KBM-7 (cell line): ENCODE data around the gene PTPRE.

Source experiments
- DNase-seq: peaks from one replicate; pipeline ENCODE4 v3.0.0-alpha.2; 2015
- in situ Hi-C: fragments of 300-500 bp; cut with MboI; formaldehyde crosslinking; loops from 2 replicates; pipeline ENCODE4 v1.14.3; 2020; ENCODE audit warnings: low sequenced_read_pairs, low pct_unique_long_range_greater_than_20kb, mixed read lengths

Gene PTPRE

GRCh38 chr10:128001363-128001745 lies 94.5 kb downstream of the PTPRE start:
- in situ Hi-C loops: loop anchor here (25.0 kb wide), 1 partner anchor 89 kb away; the partner anchor contains the start of gene PTPRE
- DNase-seq: no peak

GRCh38 chr10:128001849-128002248 lies 94.9 kb downstream of the PTPRE start:
- in situ Hi-C loops: loop anchor here (25.0 kb wide), 1 partner anchor 90 kb away; the partner anchor contains the start of gene PTPRE
- no peak for DNase-seq

GRCh38 chr10:128003521-128003920 lies 96.6 kb downstream of the PTPRE start:
- DNase-seq: no peak
- in situ Hi-C loops: loop anchor here (25.0 kb wide), 1 partner anchor 91 kb away; the partner anchor contains the start of gene PTPRE

- in situ Hi-C loops: loop anchor here (25.0 kb wide), 1 partner anchor 94 kb away; the partner anchor contains the start of gene PTPRE
Observed at GRCh38 chr10:128005858-128006257, 99.0 kb downstream of the PTPRE start.

GRCh38 chr10:128007056-128007455 lies 100.2 kb downstream of the PTPRE start:
- DNase-seq: no peak
- in situ Hi-C loops: loop anchor here (25.0 kb wide), 1 partner anchor 95 kb away; the partner anchor contains the start of gene PTPRE

More at GRCh38 chr10:128005858-128006257, 99.0 kb downstream of the PTPRE start:
- DNase-seq: no peak

- in situ Hi-C loops: loop anchor here (25.0 kb wide), 1 partner anchor 96 kb away; the partner anchor contains the start of gene PTPRE
- DNase-seq: no peak
Observed at GRCh38 chr10:128007971-128008370, 101.1 kb downstream of the PTPRE start.

GRCh38 chr10:128008521-128009250 lies 101.8 kb downstream of the PTPRE start:
- in situ Hi-C loops: loop anchor here (25.0 kb wide), 1 partner anchor 96 kb away; the partner anchor contains the start of gene PTPRE
- DNase-seq: no peak

- in situ Hi-C loops: loop anchor here (25.0 kb wide), 1 partner anchor 97 kb away; the partner anchor contains the start of gene PTPRE
- DNase-seq: no peak
Observed at GRCh38 chr10:128009372-128010126, 102.6 kb downstream of the PTPRE start.

GRCh38 chr10:128011059-128011979 lies 104.4 kb downstream of the PTPRE start:
- DNase-seq: peak; percentile 85
- in situ Hi-C loops: loop anchor here (25.0 kb wide), 1 partner anchor 99 kb away; the partner anchor contains the start of gene PTPRE

- DNase-seq: no peak
- in situ Hi-C loops: loop anchor here (25.0 kb wide), 1 partner anchor 101 kb away; the partner anchor contains the start of gene PTPRE
Observed at GRCh38 chr10:128013626-128014025, 106.7 kb downstream of the PTPRE start.

- no peak for DNase-seq
- in situ Hi-C loops: loop anchor here (25.0 kb wide), 1 partner anchor 102 kb away; the partner anchor contains the start of gene PTPRE
Observed at GRCh38 chr10:128014236-128014635, 107.3 kb downstream of the PTPRE start.

GRCh38 chr10:128016423-128017060 lies 109.6 kb downstream of the PTPRE start:
- no peak for DNase-seq
- in situ Hi-C loops: loop anchor here (25.0 kb wide), 1 partner anchor 104 kb away; the partner anchor contains the start of gene PTPRE

GRCh38 chr10:128017822-128018221 lies 110.9 kb downstream of the PTPRE start:
- no peak for DNase-seq
- in situ Hi-C loops: loop anchor here (25.0 kb wide), 1 partner anchor 106 kb away; the partner anchor contains the start of gene PTPRE

GRCh38 chr10:128018236-128018635 lies 111.3 kb downstream of the PTPRE start:
- in situ Hi-C loops: loop anchor here (25.0 kb wide), 1 partner anchor 106 kb away; the partner anchor contains the start of gene PTPRE
- DNase-seq: no peak

GRCh38 chr10:128018691-128019090 lies 111.8 kb downstream of the PTPRE start:
- in situ Hi-C loops: loop anchor here (25.0 kb wide), 1 partner anchor 106 kb away; the partner anchor contains the start of gene PTPRE
- DNase-seq: no peak

GRCh38 chr10:128022261-128023196 lies 115.6 kb downstream of the PTPRE start:
- in situ Hi-C loops: loop anchor here (25.0 kb wide), 1 partner anchor 110 kb away; the partner anchor contains the start of gene PTPRE

GRCh38 chr10:128024426-128024825 lies 117.5 kb downstream of the PTPRE start:
- no peak for DNase-seq

More at GRCh38 chr10:128022261-128023196, 115.6 kb downstream of the PTPRE start:
- DNase-seq: no peak

More at GRCh38 chr10:128024426-128024825, 117.5 kb downstream of the PTPRE start:
- in situ Hi-C loops: loop anchor here (25.0 kb wide), 1 partner anchor 112 kb away; the partner anchor contains the start of gene PTPRE
